A673 (cell line): Measurements from ENCODE around the gene EPS8. TPM values are rescaled to one million over a fixed set of nuclear protein-coding genes. Genes with fewer than 3 reads are reported as not detected.

Experiments used
- BruUV-seq: library from RNA; stranded (reverse); fragments of 400-500 nt; replicated peaks from 2 replicates; lab custom pipeline; 2021; lab: Mats Ljungman, UMichigan
- CTCF ChIA-PET: fragments of 300-600 bp; sonication (Branson Sonifier 250); formaldehyde crosslinking; loops from one replicate; lab custom pipeline; 2022; ENCODE audit warnings: antibody characterized with exemption; lab: Charles Lee
- POLR2A ChIA-PET: fragments of 300-600 bp; sonication (Branson Sonifier 250); formaldehyde crosslinking; loops from one replicate; lab custom pipeline; 2022; ENCODE audit warnings: antibody characterized with exemption; ENCODE audit not compliant: low non-redundant PET; lab: Charles Lee
- DNase-seq: peaks from one replicate; pipeline ENCODE4 v3.0.0-alpha.2; 2015; ENCODE audit warnings: low spot score
- H3K27ac ChIP-seq: fragments of 200-600 bp; sonication (generic); 2 replicates; pipeline ENCODE4 v1.5.1; 2016; ENCODE audit warnings: mixed run types, low read depth, mild to moderate bottlenecking, mixed read lengths, antibody characterized with exemption, low read length; ENCODE audit not compliant: poor library complexity, severe bottlenecking
- H3K27me3 ChIP-seq: fragments of 200-600 bp; sonication (generic); replicated peaks from 2 replicates; pipeline ENCODE4 v1.6.1; 2017; ENCODE audit warnings: mixed run types, low read depth, mild to moderate bottlenecking, mixed read lengths, antibody characterized with exemption, low read length; ENCODE audit not compliant: insufficient read depth, poor library complexity
- H3K36me3 ChIP-seq: fragments of 200-600 bp; sonication (generic); 2 replicates; pipeline ENCODE4 v1.6.1; 2016; ENCODE audit warnings: mixed run types, mild to moderate bottlenecking, mixed read lengths, antibody characterized with exemption, low read length; ENCODE audit not compliant: insufficient read depth, poor library complexity, severe bottlenecking
- H3K4me1 ChIP-seq: fragments of 200-600 bp; sonication (generic); 2 replicates; pipeline ENCODE4 v1.6.1; 2017; ENCODE audit warnings: mixed run types, mild to moderate bottlenecking, mixed read lengths, antibody characterized with exemption, low read length; ENCODE audit not compliant: insufficient read depth, poor library complexity, severe bottlenecking
- H3K4me3 ChIP-seq: fragments of 200-600 bp; sonication (generic); 2 replicates; pipeline ENCODE4 v1.5.1; 2016; ENCODE audit warnings: low read depth, mixed run types, mild to moderate bottlenecking, mixed read lengths, low read length; ENCODE audit not compliant: poor library complexity, severe bottlenecking
- H3K9me3 ChIP-seq: fragments of 200-600 bp; sonication (generic); 2 replicates; pipeline ENCODE4 v1.6.1; 2016; ENCODE audit warnings: mixed run types, low read depth, mild to moderate bottlenecking, mixed read lengths, antibody characterized with exemption, low read length; ENCODE audit not compliant: poor library complexity, severe bottlenecking
- CTCF ChIP-seq: fragments of 300-800, 200-600 bp; sonication (generic); conservative IDR thresholded peaks from 2 replicates; pipeline ENCODE4 v1.5.1; 2017; ENCODE audit warnings: low read depth, mild to moderate bottlenecking, antibody characterized with exemption, low read length, moderate library complexity, mixed read lengths
- EZH2 ChIP-seq: fragments of 200-600 bp; sonication (generic); IDR thresholded peaks from 2 replicates; pipeline ENCODE4 v1.6.1; 2017; ENCODE audit warnings: borderline replicate concordance, low read depth, mild to moderate bottlenecking, mixed read lengths, antibody characterized with exemption, low read length; ENCODE audit not compliant: poor library complexity, severe bottlenecking
- intact Hi-C: fragments of 100-400 bp; cut with micrococcal nuclease; formaldehyde crosslinking; loops from one replicate; pipeline ENCODE4 v1.10.0; 2022; ENCODE audit not compliant: unreplicated experiment
- total RNA-seq: library from RNA; stranded (reverse); gene quantifications from 2 replicates; pipeline ENCODE4 v1.2.3, GENCODE V29; 2021

The EPS8 gene
- total RNA-seq, 1 experiment from 2014 or later = 14.0 TPM

GRCh38 chr12:15726027-15726877, 62.9 kb downstream of the EPS8 start:
- peak overlapping the region; percentile 51 for H3K27ac ChIP-seq
- ChIA-PET POLR2A (no interaction called here), CTCF (no interaction called here)
- H3K4me1 ChIP-seq = peaks cover 27% of the 10 kb centered on the region
- no peaks in the 10 kb centered on the region for H3K27me3 ChIP-seq
- TF ChIP-seq CTCF (no peak), EZH2 (no peak)
- intact Hi-C loops = no loop called here
- H3K9me3 ChIP-seq = no peaks in the 10 kb centered on the region
- no peaks in the 10 kb centered on the region for H3K36me3 ChIP-seq
- no TSS peak for BruUV-seq
- no peak overlapping the region for H3K4me3 ChIP-seq
- DNase-seq = peak; percentile 48

DNA sequence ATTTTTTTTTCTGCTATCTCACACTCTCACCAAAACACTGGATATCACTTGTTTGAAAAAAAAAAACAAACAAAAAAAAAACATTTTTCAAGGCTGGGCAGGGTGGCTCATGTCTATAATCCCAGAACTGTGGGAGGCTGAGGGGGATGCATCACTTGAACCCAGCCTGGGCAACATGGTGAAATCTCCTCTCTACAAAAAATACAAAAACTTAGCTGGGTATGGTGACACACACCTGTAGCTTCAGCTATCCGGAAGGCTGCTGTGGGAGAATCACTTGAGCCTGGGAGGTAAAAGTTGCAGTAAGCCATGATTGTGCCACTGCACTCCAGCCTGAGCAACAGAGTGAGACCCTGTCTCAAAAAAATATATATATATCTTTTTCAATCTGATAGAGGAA, 66.2 kb downstream of the EPS8 start:
- ChIA-PET CTCF (no interaction called here), POLR2A (no interaction called here)

More for the DNA sequence above, 66.2 kb downstream of the EPS8 start:
- intact Hi-C loops = no loop called here
- Histone ChIP-seq H3K4me1 (peaks cover 22% of the 10 kb centered on the region), H3K27me3 (no peaks in the 10 kb centered on the region), H3K9me3 (no peaks in the 10 kb centered on the region), H3K27ac (no peak overlapping the region), H3K36me3 (no peaks in the 10 kb centered on the region), H3K4me3 (no peak overlapping the region)
- TF ChIP-seq EZH2 = no peak
- no peak for TF ChIP-seq CTCF
- no TSS peak for BruUV-seq
- no peak for DNase-seq
